Liver (tissue), 3 donors: ENCODE data around the gene TXNDC16.

Source experiments
- ATF3 ChIP-seq: IDR thresholded peaks from 2 replicates; pipeline ENCODE4 v1.6.1; 2016; ENCODE audit warnings: antibody characterized with exemption
- CTCF ChIP-seq: fragments of 150-350 bp; IDR thresholded peaks from 2 replicates; pipeline ENCODE4 v1.5.1; 2017; ENCODE audit warnings: improper control_type of control experiment, low read depth, low read length; ENCODE audit not compliant: missing input control
- HNF4G ChIP-seq: IDR thresholded peaks from 2 replicates; pipeline ENCODE4 v1.6.1; 2016; ENCODE audit warnings: antibody characterized with exemption
- REST ChIP-seq: IDR thresholded peaks from 2 replicates; pipeline ENCODE4 v1.6.1; 2016; ENCODE audit warnings: antibody characterized with exemption, mild to moderate bottlenecking
- RXRA ChIP-seq, 2 donors: IDR thresholded peaks; 2 replicates each; pipeline ENCODE4 v1.6.1; 2017 to 2018; ENCODE audit warnings: antibody characterized with exemption in 2 of 2, mild to moderate bottlenecking in 1 of 2
- SP1 ChIP-seq: IDR thresholded peaks from 2 replicates; pipeline ENCODE4 v1.6.1; 2018; ENCODE audit warnings: antibody characterized with exemption, mild to moderate bottlenecking
- TAF1 ChIP-seq: conservative IDR thresholded peaks from 2 replicates; pipeline ENCODE4 v1.6.1; 2016; ENCODE audit warnings: antibody characterized with exemption, mild to moderate bottlenecking
- TF ChIP-seq, protein P1 (sequence below): IDR thresholded peaks from 2 replicates; pipeline ENCODE4 v1.6.1; 2016; ENCODE audit warnings: antibody characterized with exemption
- TF ChIP-seq, protein P2 (sequence below): IDR thresholded peaks from 2 replicates; pipeline ENCODE4 v1.6.1; 2016; ENCODE audit warnings: antibody characterized with exemption
- donor health status: healthy.
- donor health status: healthy.

DNA sequence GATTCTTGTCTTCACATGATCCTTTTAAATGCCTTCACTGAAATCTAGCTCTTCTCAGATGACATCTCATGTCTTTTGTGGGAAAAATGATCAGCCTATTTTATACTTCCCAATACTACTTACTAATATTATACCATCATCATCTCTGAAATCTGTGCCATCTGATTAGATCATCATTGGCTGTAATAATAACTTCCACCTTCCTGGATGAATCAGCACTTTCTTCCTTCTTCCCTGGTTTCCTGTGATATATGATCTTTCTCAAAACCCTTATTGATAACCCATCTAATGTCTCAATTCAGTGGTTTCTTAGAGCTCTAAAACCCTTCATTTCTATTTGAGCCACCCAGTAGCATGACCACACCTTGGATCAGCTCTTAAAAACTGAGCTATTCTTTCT is 31.2 kb upstream of the TXNDC16 start:
- TF ChIP-seq CTCF (no peak), REST (no peak), RXRA (IDR thresholded peaks at IDR 0.05) (no peak), SP1 (no peak), HNF4G (no peak), TAF1 (no peak), ATF3 (no peak)
- TF ChIP-seq, protein P1, sequence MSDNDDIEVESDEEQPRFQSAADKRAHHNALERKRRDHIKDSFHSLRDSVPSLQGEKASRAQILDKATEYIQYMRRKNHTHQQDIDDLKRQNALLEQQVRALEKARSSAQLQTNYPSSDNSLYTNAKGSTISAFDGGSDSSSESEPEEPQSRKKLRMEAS = no peak
- TF ChIP-seq, protein P2, sequence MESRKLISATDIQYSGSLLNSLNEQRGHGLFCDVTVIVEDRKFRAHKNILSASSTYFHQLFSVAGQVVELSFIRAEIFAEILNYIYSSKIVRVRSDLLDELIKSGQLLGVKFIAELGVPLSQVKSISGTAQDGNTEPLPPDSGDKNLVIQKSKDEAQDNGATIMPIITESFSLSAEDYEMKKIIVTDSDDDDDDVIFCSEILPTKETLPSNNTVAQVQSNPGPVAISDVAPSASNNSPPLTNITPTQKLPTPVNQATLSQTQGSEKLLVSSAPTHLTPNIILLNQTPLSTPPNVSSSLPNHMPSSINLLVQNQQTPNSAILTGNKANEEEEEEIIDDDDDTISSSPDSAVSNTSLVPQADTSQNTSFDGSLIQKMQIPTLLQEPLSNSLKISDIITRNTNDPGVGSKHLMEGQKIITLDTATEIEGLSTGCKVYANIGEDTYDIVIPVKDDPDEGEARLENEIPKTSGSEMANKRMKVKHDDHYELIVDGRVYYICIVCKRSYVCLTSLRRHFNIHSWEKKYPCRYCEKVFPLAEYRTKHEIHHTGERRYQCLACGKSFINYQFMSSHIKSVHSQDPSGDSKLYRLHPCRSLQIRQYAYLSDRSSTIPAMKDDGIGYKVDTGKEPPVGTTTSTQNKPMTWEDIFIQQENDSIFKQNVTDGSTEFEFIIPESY = no peak
